Keratinocyte (primary cell): ENCODE data around the gene ATRNL1. TPM values are rescaled to one million over a fixed set of nuclear protein-coding genes. Genes with fewer than 3 reads are reported as not detected.

Experiments
- DNase-seq: peaks from one replicate; pipeline ENCODE4 v3.0.0-alpha.2; 2011; ENCODE audit warnings: low read depth, missing footprints, low spot score
- FAIRE-seq: peaks from 2 replicates; lab custom pipeline; 2011; peaks lifted over from hg19 to GRCh38; lab: Jason Lieb, UNC
- H2AFZ ChIP-seq: 2 replicates; pipeline ENCODE4 v1.6.0; 2012; ENCODE audit warnings: low read length, control low read depth, inconsistent platforms; ENCODE audit not compliant: control insufficient read depth
- H3K27ac ChIP-seq: 2 replicates; pipeline ENCODE4 v1.5.1; 2011; ENCODE audit warnings: low read length; ENCODE audit not compliant: control insufficient read depth, insufficient read depth
- H3K27me3 ChIP-seq: 3 replicates; pipeline ENCODE4 v1.6.0; 2011; ENCODE audit warnings: low read length; ENCODE audit not compliant: control insufficient read depth, insufficient read depth; ENCODE audit errors: extremely low read depth
- H3K36me3 ChIP-seq, 2 experiments: 2 replicates in 1 of 2; 3 replicates in 1 of 2; pipeline ENCODE4 v1.5.1; 2011; ENCODE audit warnings: low read length in 2 of 2, mild to moderate bottlenecking in 1 of 2; ENCODE audit not compliant: control insufficient read depth in 2 of 2, insufficient read depth in 2 of 2; ENCODE audit errors: extremely low read depth in 1 of 2
- H3K4me1 ChIP-seq: 3 replicates; pipeline ENCODE4 v1.5.1; 2011; ENCODE audit warnings: low read length; ENCODE audit not compliant: control insufficient read depth, insufficient read depth; ENCODE audit errors: extremely low read depth
- H3K4me2 ChIP-seq: 3 replicates; pipeline ENCODE4 v1.6.0; 2011; ENCODE audit warnings: low read depth, low read length; ENCODE audit not compliant: control insufficient read depth, insufficient read depth; ENCODE audit errors: extremely low read depth
- H3K4me3 ChIP-seq, 3 experiments: fragments of 200-600 bp in 1 of 3; sonication (generic) in 1 of 3; 2 replicates in 2 of 3; 3 replicates in 1 of 3; pipeline ENCODE4 v1.5.1; 2011 to 2016; ENCODE audit warnings: low read length in 3 of 3, mild to moderate bottlenecking in 3 of 3, control low read depth in 2 of 3, inconsistent platforms in 1 of 3, low read depth in 1 of 3, mixed read lengths in 1 of 3, mixed run types in 1 of 3, moderate library complexity in 1 of 3; ENCODE audit not compliant: control insufficient read depth in 2 of 3, insufficient read depth in 2 of 3; ENCODE audit errors: extremely low read depth in 1 of 3
- H3K79me2 ChIP-seq: 2 replicates; pipeline ENCODE4 v1.6.0; 2012; ENCODE audit warnings: low read length; ENCODE audit not compliant: control insufficient read depth, insufficient read depth
- H3K9ac ChIP-seq: 3 replicates; pipeline ENCODE4 v1.6.0; 2011; ENCODE audit warnings: low read length; ENCODE audit not compliant: control insufficient read depth, insufficient read depth; ENCODE audit errors: extremely low read depth
- H3K9me1 ChIP-seq: 3 replicates; pipeline ENCODE4 v1.6.0; 2011; ENCODE audit warnings: low read length; ENCODE audit not compliant: control insufficient read depth, insufficient read depth; ENCODE audit errors: extremely low read depth
- H3K9me3 ChIP-seq: 2 replicates; pipeline ENCODE4 v1.5.1; 2012; ENCODE audit warnings: low read depth, low read length; ENCODE audit not compliant: control insufficient read depth
- H4K20me1 ChIP-seq: 3 replicates; pipeline ENCODE4 v1.6.0; 2011; ENCODE audit warnings: low read length; ENCODE audit not compliant: control insufficient read depth, insufficient read depth; ENCODE audit errors: extremely low read depth
- EZH2 ChIP-seq: IDR thresholded peaks from one replicate; pipeline ENCODE4 v1.6.1; 2012; ENCODE audit warnings: inconsistent platforms, mild to moderate bottlenecking, low read length, moderate library complexity
- dilution Hi-C: fragments of 300-500 bp; cut with MboI; formaldehyde crosslinking; loops from one replicate; pipeline ENCODE4 v1.7.0; 2020; ENCODE audit warnings: low sequenced_read_pairs; ENCODE audit not compliant: extremely low pct_ligation_motif_present
- polyA plus RNA-seq, 5 experiments: library from polyadenylated mRNA; depleted of rRNA in 3 of 5; stranded (reverse) in 3 of 5; stranded (forward) in 1 of 5; unstranded in 1 of 5; fragments of >200 nt; gene quantifications; 1 replicate in 1 of 5; 2 replicates in 3 of 5; 3 replicates in 1 of 5; pipeline versions ENCODE4 v1.2.1 to v1.2.3, GENCODE V29; 2011 to 2012; ENCODE audit warnings: missing spikeins in 2 of 5, low read depth in 1 of 5, low replicate concordance in 1 of 5
- TF ChIP-seq, protein P1 (sequence below), 3 experiments: IDR thresholded peaks in 1 of 3; conservative IDR thresholded peaks in 1 of 3; optimal IDR thresholded peaks in 1 of 3; 2 replicates in 2 of 3; 3 replicates in 1 of 3; pipeline versions ENCODE3 to v1.5.1; 2011; ENCODE audit warnings: low read length in 3 of 3, mild to moderate bottlenecking in 3 of 3, moderate library complexity in 2 of 3, control low read depth in 1 of 3, inconsistent platforms in 1 of 3; ENCODE audit not compliant: insufficient read depth in 2 of 3; ENCODE audit errors: extremely low read depth in 1 of 3

Gene ATRNL1
- polyA plus RNA-seq, 1 donor (not counting 4 experiments of a cell fraction or from before 2014, with no cell fraction given), result 0.07 TPM

DNA sequence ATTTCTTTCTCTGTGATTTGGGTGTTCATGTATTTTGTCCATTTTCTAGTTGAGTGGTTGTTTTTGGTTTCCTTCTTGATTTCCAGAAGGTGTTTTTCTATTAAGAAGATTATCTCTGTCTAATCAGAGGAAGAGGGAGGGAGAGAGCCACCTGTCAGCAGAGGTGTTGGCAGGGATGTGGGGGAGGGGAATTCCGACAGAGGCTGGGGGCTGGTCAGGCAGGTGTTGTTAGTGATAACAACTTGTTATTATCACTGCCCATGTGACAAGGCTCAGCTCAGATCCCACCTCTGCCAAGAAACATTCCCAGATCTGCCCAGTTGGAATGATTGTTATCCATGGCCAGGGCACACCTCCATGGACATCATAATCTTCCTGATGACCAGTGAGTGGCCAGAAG lies 886.4 kb downstream of the ATRNL1 start:
- TF ChIP-seq, protein P1, sequence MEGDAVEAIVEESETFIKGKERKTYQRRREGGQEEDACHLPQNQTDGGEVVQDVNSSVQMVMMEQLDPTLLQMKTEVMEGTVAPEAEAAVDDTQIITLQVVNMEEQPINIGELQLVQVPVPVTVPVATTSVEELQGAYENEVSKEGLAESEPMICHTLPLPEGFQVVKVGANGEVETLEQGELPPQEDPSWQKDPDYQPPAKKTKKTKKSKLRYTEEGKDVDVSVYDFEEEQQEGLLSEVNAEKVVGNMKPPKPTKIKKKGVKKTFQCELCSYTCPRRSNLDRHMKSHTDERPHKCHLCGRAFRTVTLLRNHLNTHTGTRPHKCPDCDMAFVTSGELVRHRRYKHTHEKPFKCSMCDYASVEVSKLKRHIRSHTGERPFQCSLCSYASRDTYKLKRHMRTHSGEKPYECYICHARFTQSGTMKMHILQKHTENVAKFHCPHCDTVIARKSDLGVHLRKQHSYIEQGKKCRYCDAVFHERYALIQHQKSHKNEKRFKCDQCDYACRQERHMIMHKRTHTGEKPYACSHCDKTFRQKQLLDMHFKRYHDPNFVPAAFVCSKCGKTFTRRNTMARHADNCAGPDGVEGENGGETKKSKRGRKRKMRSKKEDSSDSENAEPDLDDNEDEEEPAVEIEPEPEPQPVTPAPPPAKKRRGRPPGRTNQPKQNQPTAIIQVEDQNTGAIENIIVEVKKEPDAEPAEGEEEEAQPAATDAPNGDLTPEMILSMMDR (optimal IDR thresholded peaks at IDR 0.05 in 1 of 3, IDR thresholded peaks at IDR 0.05 in 1 of 3, conservative IDR thresholded peaks at IDR 0.05 in 1 of 3; ENCODE audit: extremely low read depth in 1 of 3, insufficient read depth in 2 of 3, low read length in 3 of 3), result no peak
- TF ChIP-seq EZH2, result no peak
- DNase-seq (no peak), FAIRE-seq (no peak)
- Histone ChIP-seq H3K4me3 (no peak overlapping the region), H3K27ac (no peak overlapping the region), H3K9ac (no peak overlapping the region), H3K9me1 (no peaks in the 10 kb centered on the region), H4K20me1 (no peaks in the 10 kb centered on the region), H3K4me2 (no peak overlapping the region), H3K9me3 (no peaks in the 10 kb centered on the region), H3K4me1 (no peaks in the 10 kb centered on the region), H2AFZ (no peak overlapping the region), H3K79me2 (no peaks in the 10 kb centered on the region), H3K27me3 (no peaks in the 10 kb centered on the region), H3K36me3 (no peaks in the 10 kb centered on the region)
- dilution Hi-C loops, result no loop called here

GRCh38 chr10:115980470-115980869 lies 887.3 kb downstream of the ATRNL1 start:
- dilution Hi-C loops, result no loop called here
- no peak overlapping the region for H3K4me2 ChIP-seq

More at GRCh38 chr10:115980470-115980869, 887.3 kb downstream of the ATRNL1 start:
- no peaks in the 10 kb centered on the region for H3K9me3 ChIP-seq
- no peak for DNase-seq
- no peak overlapping the region for H3K27ac ChIP-seq
- H3K27me3 ChIP-seq, result no peaks in the 10 kb centered on the region
- H3K79me2 ChIP-seq, result no peaks in the 10 kb centered on the region
- H4K20me1 ChIP-seq, result no peaks in the 10 kb centered on the region
- H2AFZ ChIP-seq, result no peak overlapping the region
- no peak for FAIRE-seq
- no peak for TF ChIP-seq EZH2
- TF ChIP-seq, protein P1 (optimal IDR thresholded peaks at IDR 0.05 in 1 of 3, IDR thresholded peaks at IDR 0.05 in 1 of 3, conservative IDR thresholded peaks at IDR 0.05 in 1 of 3; ENCODE audit: extremely low read depth in 1 of 3, insufficient read depth in 2 of 3, low read length in 3 of 3), result no peak
- H3K36me3 ChIP-seq, result no peaks in the 10 kb centered on the region
- no peaks in the 10 kb centered on the region for H3K4me1 ChIP-seq
- H3K4me3 ChIP-seq, result no peak overlapping the region
- H3K9me1 ChIP-seq, result no peaks in the 10 kb centered on the region
- no peak overlapping the region for H3K9ac ChIP-seq
